Uterus (tissue), 2 donors: ENCODE results near the gene SAMD4A.

Experiments used
- POLR2A ChIP-seq, 2 donors: fragments of 450-650 bp; IDR thresholded peaks; one replicate each; pipeline ENCODE4 v1.6.1; 2016; ENCODE audit warnings: antibody characterized with exemption in 2 of 2, mild to moderate bottlenecking in 1 of 2, moderate library complexity in 1 of 2
- TF ChIP-seq, protein P1 (sequence below), 4 experiments: fragments of 200-600 bp in 2 of 4; fragments of 450-650 bp in 2 of 4; sonication (generic) in 2 of 4; IDR thresholded peaks; one replicate each; pipeline ENCODE4 v1.5.1; 2016 to 2019; ENCODE audit warnings: antibody characterized with exemption in 4 of 4, mild to moderate bottlenecking in 2 of 4, moderate library complexity in 1 of 4

DNA sequence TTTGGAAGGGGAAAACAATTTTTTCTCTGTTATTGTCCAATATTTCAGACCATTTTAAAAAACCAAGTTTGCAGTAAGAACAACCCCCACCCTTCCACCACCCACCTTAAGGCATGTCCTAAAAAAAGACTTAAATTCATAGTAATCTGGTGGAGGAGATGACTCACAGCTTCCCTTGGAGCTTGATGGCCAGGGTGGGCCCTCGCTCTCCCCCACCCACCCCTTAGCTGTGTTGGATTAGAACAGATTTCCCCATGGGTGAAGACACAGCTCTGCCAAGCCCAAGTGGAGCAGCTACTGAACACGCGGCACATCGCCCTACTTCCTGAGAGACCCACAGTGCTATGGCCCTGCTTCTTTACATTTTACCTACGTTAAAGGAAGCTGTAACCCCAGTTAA is 195.4 kb downstream of the SAMD4A start:
- TF ChIP-seq, protein P1, sequence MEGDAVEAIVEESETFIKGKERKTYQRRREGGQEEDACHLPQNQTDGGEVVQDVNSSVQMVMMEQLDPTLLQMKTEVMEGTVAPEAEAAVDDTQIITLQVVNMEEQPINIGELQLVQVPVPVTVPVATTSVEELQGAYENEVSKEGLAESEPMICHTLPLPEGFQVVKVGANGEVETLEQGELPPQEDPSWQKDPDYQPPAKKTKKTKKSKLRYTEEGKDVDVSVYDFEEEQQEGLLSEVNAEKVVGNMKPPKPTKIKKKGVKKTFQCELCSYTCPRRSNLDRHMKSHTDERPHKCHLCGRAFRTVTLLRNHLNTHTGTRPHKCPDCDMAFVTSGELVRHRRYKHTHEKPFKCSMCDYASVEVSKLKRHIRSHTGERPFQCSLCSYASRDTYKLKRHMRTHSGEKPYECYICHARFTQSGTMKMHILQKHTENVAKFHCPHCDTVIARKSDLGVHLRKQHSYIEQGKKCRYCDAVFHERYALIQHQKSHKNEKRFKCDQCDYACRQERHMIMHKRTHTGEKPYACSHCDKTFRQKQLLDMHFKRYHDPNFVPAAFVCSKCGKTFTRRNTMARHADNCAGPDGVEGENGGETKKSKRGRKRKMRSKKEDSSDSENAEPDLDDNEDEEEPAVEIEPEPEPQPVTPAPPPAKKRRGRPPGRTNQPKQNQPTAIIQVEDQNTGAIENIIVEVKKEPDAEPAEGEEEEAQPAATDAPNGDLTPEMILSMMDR (IDR thresholded peaks at IDR 0.05): no peak
- TF ChIP-seq POLR2A (IDR thresholded peaks at IDR 0.05): no peak
